ENCODE data around the gene IRAK1. TPM values are rescaled to one million over a fixed set of nuclear protein-coding genes. Genes with fewer than 3 reads are reported as not detected.

Gene IRAK1
- polyA plus RNA-seq, 1 donor from 2014 or later = 6.8 TPM

DNA sequence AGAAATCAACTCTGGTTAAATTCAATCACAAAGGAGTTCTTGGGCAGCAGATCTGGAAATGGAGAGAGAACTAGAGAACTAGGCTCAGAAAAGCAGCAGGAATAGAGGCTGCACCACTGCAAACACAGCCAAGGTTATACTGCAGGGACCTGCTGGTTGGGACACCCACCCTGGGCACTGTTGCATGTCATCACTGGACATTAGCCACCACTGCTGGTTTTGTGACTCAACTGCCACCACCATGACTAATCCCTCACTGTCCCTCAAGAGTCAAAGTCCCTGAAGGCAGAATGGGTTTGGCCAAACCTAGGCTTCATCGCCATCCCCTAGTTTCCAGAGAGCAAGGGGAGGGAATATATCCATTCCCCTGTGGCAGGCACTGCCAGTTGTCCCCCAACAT, 38.1 kb upstream of the IRAK1 start:
- Histone ChIP-seq H3K4me3 (ENCODE audit: low read length) (no peak overlapping the region), H3K9me2 (ENCODE audit: insufficient read depth, low read length) (no peaks in the 10 kb centered on the region), H3K4me2 (ENCODE audit: low read length) (no peak overlapping the region), H3F3A (ENCODE audit: insufficient read depth, low read length, poor library complexity, severe bottlenecking) (no peaks in the 10 kb centered on the region), H4K20me1 (ENCODE audit: insufficient read depth) (no peaks in the 10 kb centered on the region), H3K9ac (ENCODE audit: low read length) (no peak overlapping the region), H3K9me3 (ENCODE audit: low read length) (no peaks in the 10 kb centered on the region), H3K79me2 (replicated peaks; ENCODE audit: insufficient read depth, low read length) (no peaks in the 10 kb centered on the region), H3K27me3 (ENCODE audit: insufficient read depth, low read depth, low read length) (no peaks in the 10 kb centered on the region), H3K27ac (ENCODE audit: low read length) (no peak overlapping the region), H2AFZ (ENCODE audit: low read depth, low read length) (no peak overlapping the region), H3K36me3 (ENCODE audit: insufficient read depth, low read length) (no peaks in the 10 kb centered on the region)
- TF ChIP-seq RAD21 (conservative IDR thresholded peaks at IDR 0.05) (no peak), SMC3 (conservative IDR thresholded peaks at IDR 0.05; ENCODE audit: poor library complexity) (no peak), MXI1 (conservative IDR thresholded peaks at IDR 0.05; ENCODE audit: poor library complexity, severe bottlenecking) (no peak), EP300 (conservative IDR thresholded peaks at IDR 0.05; ENCODE audit: poor library complexity, severe bottlenecking) (no peak), POLR2AphosphoS5 (IDR thresholded peaks at IDR 0.05) (no peak), EZH2 (IDR thresholded peaks at IDR 0.05; ENCODE audit: borderline replicate concordance, insufficient read depth, low read length, poor library complexity, severe bottlenecking) (no peak), TAF1 (IDR thresholded peaks at IDR 0.05; ENCODE audit: low read depth) (no peak)
- TF ChIP-seq, protein P1, sequence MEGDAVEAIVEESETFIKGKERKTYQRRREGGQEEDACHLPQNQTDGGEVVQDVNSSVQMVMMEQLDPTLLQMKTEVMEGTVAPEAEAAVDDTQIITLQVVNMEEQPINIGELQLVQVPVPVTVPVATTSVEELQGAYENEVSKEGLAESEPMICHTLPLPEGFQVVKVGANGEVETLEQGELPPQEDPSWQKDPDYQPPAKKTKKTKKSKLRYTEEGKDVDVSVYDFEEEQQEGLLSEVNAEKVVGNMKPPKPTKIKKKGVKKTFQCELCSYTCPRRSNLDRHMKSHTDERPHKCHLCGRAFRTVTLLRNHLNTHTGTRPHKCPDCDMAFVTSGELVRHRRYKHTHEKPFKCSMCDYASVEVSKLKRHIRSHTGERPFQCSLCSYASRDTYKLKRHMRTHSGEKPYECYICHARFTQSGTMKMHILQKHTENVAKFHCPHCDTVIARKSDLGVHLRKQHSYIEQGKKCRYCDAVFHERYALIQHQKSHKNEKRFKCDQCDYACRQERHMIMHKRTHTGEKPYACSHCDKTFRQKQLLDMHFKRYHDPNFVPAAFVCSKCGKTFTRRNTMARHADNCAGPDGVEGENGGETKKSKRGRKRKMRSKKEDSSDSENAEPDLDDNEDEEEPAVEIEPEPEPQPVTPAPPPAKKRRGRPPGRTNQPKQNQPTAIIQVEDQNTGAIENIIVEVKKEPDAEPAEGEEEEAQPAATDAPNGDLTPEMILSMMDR (IDR thresholded peaks at IDR 0.05; ENCODE audit: poor library complexity, severe bottlenecking) = no peak
- TF ChIP-seq, protein P2, sequence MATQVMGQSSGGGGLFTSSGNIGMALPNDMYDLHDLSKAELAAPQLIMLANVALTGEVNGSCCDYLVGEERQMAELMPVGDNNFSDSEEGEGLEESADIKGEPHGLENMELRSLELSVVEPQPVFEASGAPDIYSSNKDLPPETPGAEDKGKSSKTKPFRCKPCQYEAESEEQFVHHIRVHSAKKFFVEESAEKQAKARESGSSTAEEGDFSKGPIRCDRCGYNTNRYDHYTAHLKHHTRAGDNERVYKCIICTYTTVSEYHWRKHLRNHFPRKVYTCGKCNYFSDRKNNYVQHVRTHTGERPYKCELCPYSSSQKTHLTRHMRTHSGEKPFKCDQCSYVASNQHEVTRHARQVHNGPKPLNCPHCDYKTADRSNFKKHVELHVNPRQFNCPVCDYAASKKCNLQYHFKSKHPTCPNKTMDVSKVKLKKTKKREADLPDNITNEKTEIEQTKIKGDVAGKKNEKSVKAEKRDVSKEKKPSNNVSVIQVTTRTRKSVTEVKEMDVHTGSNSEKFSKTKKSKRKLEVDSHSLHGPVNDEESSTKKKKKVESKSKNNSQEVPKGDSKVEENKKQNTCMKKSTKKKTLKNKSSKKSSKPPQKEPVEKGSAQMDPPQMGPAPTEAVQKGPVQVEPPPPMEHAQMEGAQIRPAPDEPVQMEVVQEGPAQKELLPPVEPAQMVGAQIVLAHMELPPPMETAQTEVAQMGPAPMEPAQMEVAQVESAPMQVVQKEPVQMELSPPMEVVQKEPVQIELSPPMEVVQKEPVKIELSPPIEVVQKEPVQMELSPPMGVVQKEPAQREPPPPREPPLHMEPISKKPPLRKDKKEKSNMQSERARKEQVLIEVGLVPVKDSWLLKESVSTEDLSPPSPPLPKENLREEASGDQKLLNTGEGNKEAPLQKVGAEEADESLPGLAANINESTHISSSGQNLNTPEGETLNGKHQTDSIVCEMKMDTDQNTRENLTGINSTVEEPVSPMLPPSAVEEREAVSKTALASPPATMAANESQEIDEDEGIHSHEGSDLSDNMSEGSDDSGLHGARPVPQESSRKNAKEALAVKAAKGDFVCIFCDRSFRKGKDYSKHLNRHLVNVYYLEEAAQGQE (IDR thresholded peaks at IDR 0.05; ENCODE audit: borderline replicate concordance) = no peak

DNA sequence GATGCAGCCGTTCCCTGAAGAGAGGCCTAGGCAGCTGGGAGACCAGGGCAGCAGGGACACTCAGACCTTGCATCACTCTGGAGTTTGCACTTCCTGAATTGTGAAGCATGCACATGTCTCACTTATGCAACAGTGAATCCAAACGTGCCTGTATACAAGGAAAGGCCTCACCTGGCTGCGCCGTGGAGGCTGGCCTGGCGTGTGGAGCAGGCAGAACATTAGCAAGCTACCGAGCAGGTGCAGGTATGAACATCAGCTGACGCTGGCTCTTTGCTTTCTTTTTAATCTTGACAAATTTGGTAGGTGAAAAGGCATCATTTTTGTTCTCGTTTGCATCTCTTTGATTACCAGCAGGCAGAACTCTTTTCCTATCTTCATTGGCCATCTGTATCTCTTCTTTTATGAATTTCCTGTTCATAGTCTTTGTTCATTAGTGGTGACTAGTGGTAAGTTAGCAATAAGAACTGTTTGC, 37.1 kb upstream of the IRAK1 start:
- no peaks in the 10 kb centered on the region for H3K79me2 ChIP-seq (replicated peaks; ENCODE audit: insufficient read depth, low read length)
- no peak overlapping the region for H2AFZ ChIP-seq (ENCODE audit: low read depth, low read length)
- H3F3A ChIP-seq (ENCODE audit: insufficient read depth, low read length, poor library complexity, severe bottlenecking) = no peaks in the 10 kb centered on the region
- H3K9ac ChIP-seq (ENCODE audit: low read length) = no peak overlapping the region
- no peaks in the 10 kb centered on the region for H3K27me3 ChIP-seq (ENCODE audit: insufficient read depth, low read depth, low read length)
- no peaks in the 10 kb centered on the region for H3K36me3 ChIP-seq (ENCODE audit: insufficient read depth, low read length)
- H4K20me1 ChIP-seq (ENCODE audit: insufficient read depth) = no peaks in the 10 kb centered on the region
- no peaks in the 10 kb centered on the region for H3K9me3 ChIP-seq (ENCODE audit: low read length)
- H3K9me2 ChIP-seq (ENCODE audit: insufficient read depth, low read length) = no peaks in the 10 kb centered on the region
- TF ChIP-seq TAF1 (IDR thresholded peaks at IDR 0.05; ENCODE audit: low read depth) = no peak
- no peak for TF ChIP-seq MXI1 (conservative IDR thresholded peaks at IDR 0.05; ENCODE audit: poor library complexity, severe bottlenecking)
- TF ChIP-seq POLR2AphosphoS5 (IDR thresholded peaks at IDR 0.05) = no peak
- TF ChIP-seq EP300 (conservative IDR thresholded peaks at IDR 0.05; ENCODE audit: poor library complexity, severe bottlenecking) = no peak
- TF ChIP-seq RAD21 (conservative IDR thresholded peaks at IDR 0.05) = no peak
- TF ChIP-seq EZH2 (IDR thresholded peaks at IDR 0.05; ENCODE audit: borderline replicate concordance, insufficient read depth, low read length, poor library complexity, severe bottlenecking) = no peak
- H3K4me2 ChIP-seq (ENCODE audit: low read length) = no peak overlapping the region
- H3K4me3 ChIP-seq (ENCODE audit: low read length) = no peak overlapping the region
- H3K27ac ChIP-seq (ENCODE audit: low read length) = no peak overlapping the region
